SK-N-SH (cell line): ENCODE results near the gene FAM50B. TPM values are rescaled to one million over a fixed set of nuclear protein-coding genes. Genes with fewer than 3 reads are reported as not detected.

Source experiments
- CTCF ChIA-PET: fragments of 300-600, 350-600 bp; formaldehyde crosslinking; extraction: SDS; loops from one replicate; lab custom pipeline; 2021; lab: Yijun Ruan, JAX
- POLR2A ChIA-PET: fragments of 350-600 bp; sonication (Branson Sonifier 250); formaldehyde crosslinking; extraction: SDS; loops from one replicate; lab custom pipeline; 2020; ENCODE audit warnings: antibody characterized with exemption, inconsistent platforms; lab: Yijun Ruan, JAX
- DNase-seq: peaks from one replicate; pipeline ENCODE4 v3.0.0; 2012
- H2AFZ ChIP-seq: fragments of 200-600 bp; sonication (generic); 2 replicates; pipeline ENCODE4 v1.8.1; 2016; ENCODE audit warnings: antibody characterized with exemption, mild to moderate bottlenecking, low read depth
- H3F3A ChIP-seq: fragments of 200-600 bp; sonication (generic); replicated peaks from 2 replicates; pipeline ENCODE3; 2016; ENCODE audit warnings: antibody characterized with exemption, mild to moderate bottlenecking; ENCODE audit not compliant: insufficient read depth
- H3K27ac ChIP-seq, 2 experiments: fragments of 200-500 bp in 1 of 2; fragments of 200-600 bp in 1 of 2; sonication (Bioruptor generic) in 1 of 2; sonication (generic), shearing (Covaris generic) in 1 of 2; 2 replicates each; pipeline versions ENCODE4 v1.5.1 to v1.6.1; 2014 to 2016; ENCODE audit warnings: low read depth in 2 of 2, inconsistent platforms in 1 of 2, low read length in 1 of 2, mild to moderate bottlenecking in 1 of 2, mixed read lengths in 1 of 2
- H3K27me3 ChIP-seq: fragments of 200-600 bp; sonication (generic), shearing (Covaris generic); 2 replicates; pipeline ENCODE4 v1.6.1; 2016; ENCODE audit warnings: mixed run types; ENCODE audit not compliant: insufficient read depth
- H3K36me3 ChIP-seq, 2 experiments: fragments of 200-500 bp in 1 of 2; fragments of 200-600 bp in 1 of 2; sonication (Bioruptor generic) in 1 of 2; sonication (generic) in 1 of 2; replicated peaks in 1 of 2; 2 replicates each; pipeline versions ENCODE3 to v1.5.1; 2014 to 2016; ENCODE audit warnings: low read length in 1 of 2, mild to moderate bottlenecking in 1 of 2; ENCODE audit not compliant: insufficient read depth in 2 of 2, control insufficient read depth in 1 of 2
- H3K4me1 ChIP-seq, 2 experiments: fragments of 200-500 bp in 1 of 2; fragments of 200-600 bp in 1 of 2; sonication (Bioruptor generic) in 1 of 2; sonication (generic), shearing (Covaris generic) in 1 of 2; 2 replicates each; pipeline versions ENCODE4 v1.5.1 to v1.6.1; 2014 to 2016; ENCODE audit warnings: low read depth in 1 of 2, low read length in 1 of 2, mixed run types in 1 of 2; ENCODE audit not compliant: insufficient read depth in 2 of 2, control insufficient read depth in 1 of 2
- H3K4me2 ChIP-seq: fragments of 200-600 bp; sonication (generic), shearing (Covaris generic); 2 replicates; pipeline ENCODE4 v1.6.1; 2017; ENCODE audit warnings: mixed run types
- H3K4me3 ChIP-seq, 2 experiments: fragments of 200-500 bp in 1 of 2; fragments of 200-600 bp in 1 of 2; sonication (Bioruptor generic) in 1 of 2; sonication (generic), shearing (Covaris generic) in 1 of 2; 2 replicates each; pipeline versions ENCODE4 v1.5.1 to v1.8.1; 2014 to 2016; ENCODE audit warnings: low read depth in 2 of 2, inconsistent platforms in 1 of 2, low read length in 1 of 2, mild to moderate bottlenecking in 1 of 2, mixed read lengths in 1 of 2, moderate library complexity in 1 of 2
- H3K79me2 ChIP-seq: fragments of 200-600 bp; sonication (generic); 2 replicates; pipeline ENCODE4 v1.8.1; 2017; ENCODE audit warnings: mild to moderate bottlenecking; ENCODE audit not compliant: insufficient read depth
- H3K9ac ChIP-seq: fragments of 200-600 bp; sonication (generic); 2 replicates; pipeline ENCODE4 v1.6.1; 2017; ENCODE audit warnings: mixed run types
- H3K9me2 ChIP-seq: fragments of 200-600 bp; sonication (generic); 2 replicates; pipeline ENCODE4 v1.6.1; 2017; ENCODE audit warnings: mixed run types
- H3K9me3 ChIP-seq: fragments of 200-600 bp; sonication (generic); 2 replicates; pipeline ENCODE4 v1.6.1; 2017; ENCODE audit warnings: mixed run types, mild to moderate bottlenecking, moderate library complexity
- H4K20me1 ChIP-seq: fragments of 200-600 bp; sonication (generic); 2 replicates; pipeline ENCODE4 v1.6.1; 2017; ENCODE audit warnings: mild to moderate bottlenecking, mixed run types; ENCODE audit not compliant: insufficient read depth
- ELF1 ChIP-seq: IDR thresholded peaks from 2 replicates; pipeline ENCODE4 v1.4.0; 2012
- EP300 ChIP-seq, 2 experiments: IDR thresholded peaks; 2 replicates each; pipeline versions ENCODE4 v1.4.0 to v1.6.1; 2012; ENCODE audit warnings: borderline replicate concordance in 1 of 2, low read depth in 1 of 2, low read length in 1 of 2
- FOSL2 ChIP-seq: IDR thresholded peaks from 2 replicates; pipeline ENCODE4 v1.4.0; 2012; ENCODE audit warnings: low read depth, mild to moderate bottlenecking, moderate library complexity, borderline replicate concordance
- FOXJ3 ChIP-seq: sonication (generic); formaldehyde crosslinking; IDR thresholded peaks from 2 replicates; pipeline ENCODE4 v1.5.1; 2020; ENCODE audit warnings: mild to moderate bottlenecking, missing genetic modification reagents
- FOXM1 ChIP-seq: IDR thresholded peaks from 2 replicates; pipeline ENCODE4 v1.4.0; 2012; ENCODE audit warnings: low read depth, mild to moderate bottlenecking
- GABPA ChIP-seq: IDR thresholded peaks from 2 replicates; pipeline ENCODE4 v1.4.0; 2012; ENCODE audit warnings: low read depth, mild to moderate bottlenecking
- GATA2 ChIP-seq: sonication (generic); formaldehyde crosslinking; IDR thresholded peaks from 2 replicates; pipeline ENCODE4 v1.5.0; 2020; ENCODE audit warnings: mild to moderate bottlenecking, missing genetic modification reagents
- JUND ChIP-seq: IDR thresholded peaks from 2 replicates; pipeline ENCODE4 v1.4.0; 2012
- MAX ChIP-seq: IDR thresholded peaks from 2 replicates; pipeline ENCODE4 v1.4.0; 2012; ENCODE audit warnings: low read depth
- MEF2A ChIP-seq: IDR thresholded peaks from 2 replicates; pipeline ENCODE4 v1.4.0; 2012; ENCODE audit warnings: low read depth, borderline replicate concordance
- MXI1 ChIP-seq: IDR thresholded peaks from 2 replicates; pipeline ENCODE4 v1.6.1; 2012; ENCODE audit warnings: mild to moderate bottlenecking, low read depth, low read length, improper control_type of control experiment
- NFIC ChIP-seq: IDR thresholded peaks from 2 replicates; pipeline ENCODE4 v1.4.0; 2012; ENCODE audit warnings: borderline replicate concordance
- NRF1 ChIP-seq: IDR thresholded peaks from 2 replicates; pipeline ENCODE4 v1.6.1; 2012; ENCODE audit warnings: low read depth, mild to moderate bottlenecking, low read length
- PBX3 ChIP-seq: IDR thresholded peaks from 2 replicates; pipeline ENCODE4; 2012
- POLR2AphosphoS5 ChIP-seq: IDR thresholded peaks from 2 replicates; pipeline ENCODE4 v1.6.1; 2012; ENCODE audit warnings: low read depth, low read length
- RCOR1 ChIP-seq: fragments of 150-350 bp; IDR thresholded peaks from 2 replicates; pipeline ENCODE4 v1.6.1; 2017; ENCODE audit warnings: antibody characterized with exemption, low read length
- REST ChIP-seq: IDR thresholded peaks from 2 replicates; pipeline ENCODE4 v1.6.1; 2012; ENCODE audit warnings: mild to moderate bottlenecking, low read depth, low read length, moderate library complexity
- RFX5 ChIP-seq: IDR thresholded peaks from 2 replicates; pipeline ENCODE4 v1.6.1; 2012; ENCODE audit warnings: mild to moderate bottlenecking, improper control_type of control experiment, low read length
- RXRA ChIP-seq: IDR thresholded peaks from 2 replicates; pipeline ENCODE4 v1.4.0; 2012; ENCODE audit warnings: low read depth, mild to moderate bottlenecking, borderline replicate concordance
- SIN3A ChIP-seq: IDR thresholded peaks from 2 replicates; pipeline ENCODE4 v1.6.1; 2012; ENCODE audit warnings: low read depth, mild to moderate bottlenecking, low read length, moderate library complexity, borderline replicate concordance
- TAF1 ChIP-seq: IDR thresholded peaks from 2 replicates; pipeline ENCODE4 v1.6.1; 2012; ENCODE audit warnings: low read depth, mild to moderate bottlenecking, low read length, moderate library complexity, borderline replicate concordance
- USF1 ChIP-seq: IDR thresholded peaks from 2 replicates; pipeline ENCODE4 v1.4.0; 2012; ENCODE audit warnings: low read depth, borderline replicate concordance
- YY1 ChIP-seq: IDR thresholded peaks from 2 replicates; pipeline ENCODE4 v1.4.0; 2012; ENCODE audit warnings: low read depth, mild to moderate bottlenecking
- WGBS: methylation state at CpG from one replicate; pipeline ENCODE4 v1.1.6; 2017; ENCODE audit warnings: low lambda C conversion rate; 5-methylcytosine and 5-hydroxymethylcytosine counted together
- polyA plus RNA-seq, 3 experiments: library from polyadenylated mRNA; depleted of rRNA; stranded (reverse); fragments of >200 nt; gene quantifications; 2 replicates each; pipeline ENCODE4 v1.2.3, GENCODE V29; 2012

FAM50B gene
- polyA plus RNA-seq, 1 of the 3 experiments (the other 2 are of a cell fraction) = 13.8 TPM

- no peaks in the 10 kb centered on the region for H3K9me3 ChIP-seq
- no peaks in the 10 kb centered on the region for H3K27me3 ChIP-seq
- DNase-seq = no peak
- no peak overlapping the region for H3K4me3 ChIP-seq
- 92% methylated on average over 3 of the region's 3 CpGs for WGBS
- H3K79me2 ChIP-seq = no peaks in the 10 kb centered on the region
- no peak overlapping the region for H3K4me2 ChIP-seq
- no peaks in the 10 kb centered on the region for H4K20me1 ChIP-seq
- POLR2A ChIA-PET = no interaction called here
- no peak overlapping the region for H3K27ac ChIP-seq
- TF ChIP-seq RFX5 (no peak), YY1 (no peak), MAX (no peak), FOSL2 (no peak), NRF1 (no peak), NFIC (no peak), FOXJ3 (CRISPR knock-in tag) (no peak), ELF1 (no peak), GATA2 (CRISPR knock-in tag) (no peak), MEF2A (no peak), GABPA (no peak), USF1 (no peak), JUND (no peak)
- H3F3A ChIP-seq = peaks cover 13% of the 10 kb centered on the region
- H3K4me1 ChIP-seq = peaks cover 10 to 22% of the 10 kb centered on the region in 2 experiments
- H3K9ac ChIP-seq = no peak overlapping the region
- CTCF ChIA-PET = interaction anchor here (1.1 to 2.9 kb wide), 2 partner anchors 9 to 143 kb away, joined by 3 to 11 read pairs; no protein-coding TSS in a partner anchor
- no peaks in the 10 kb centered on the region for H3K36me3 ChIP-seq
- H2AFZ ChIP-seq = no peak overlapping the region
- no peaks in the 10 kb centered on the region for H3K9me2 ChIP-seq
Observed at GRCh38 chr6:3847521-3847920, 1.7 kb upstream of the FAM50B start.

- peak overlapping the region in 1 of 2 experiments; percentile 54; a peak in 1 of 4 replicates for H3K4me3 ChIP-seq
- no peak overlapping the region for H3K27ac ChIP-seq
- peaks cover 5% of the 10 kb centered on the region for H3F3A ChIP-seq
- H3K36me3 ChIP-seq = no peaks in the 10 kb centered on the region
- H3K79me2 ChIP-seq = no peaks in the 10 kb centered on the region
- peak overlapping the region; percentile 77; the same call in 1 of the 2 replicates for H2AFZ ChIP-seq
- H3K27me3 ChIP-seq = no peaks in the 10 kb centered on the region
- WGBS = 89% methylated on average over 9 of the region's 9 CpGs
- no peak overlapping the region for H3K9ac ChIP-seq
- no peak for DNase-seq
- ChIA-PET CTCF (interaction anchor here (0.6 to 3.2 kb wide), 56 partner anchors 8 to 1085 kb away, joined by 3 to 31 read pairs (median 5); a partner anchor contains a TSS), POLR2A (interaction anchor here (1.1 kb wide), 1 partner anchor 287 kb away, joined by 4 read pairs; the partner anchor contains the start of gene ECI2)
- peak overlapping the region; percentile 33; the same call in 1 of the 2 replicates for H3K4me2 ChIP-seq
- no peaks in the 10 kb centered on the region for H4K20me1 ChIP-seq
- H3K9me2 ChIP-seq = no peaks in the 10 kb centered on the region
- peaks cover 10 to 13% of the 10 kb centered on the region in 2 experiments; a peak in 3 of 4 replicates for H3K4me1 ChIP-seq
- no peaks in the 10 kb centered on the region for H3K9me3 ChIP-seq
- TF ChIP-seq NFIC = no peak
- TF ChIP-seq SIN3A = no peak
- TF ChIP-seq MXI1 = no peak
- TF ChIP-seq RFX5 = no peak
- no peak for TF ChIP-seq TAF1
- no peak for TF ChIP-seq RXRA
- TF ChIP-seq FOSL2 = no peak
- TF ChIP-seq ELF1 = no peak
- no peak for TF ChIP-seq MEF2A
- TF ChIP-seq PBX3 = no peak
- no peak for TF ChIP-seq REST
- TF ChIP-seq RCOR1 = no peak
- no peak for TF ChIP-seq FOXM1
- TF ChIP-seq POLR2AphosphoS5 = no peak
- no peak for TF ChIP-seq GABPA
- no peak for TF ChIP-seq EP300 (IDR thresholded peaks at IDR 0.05; ENCODE audit: borderline replicate concordance in 1 of 2, low read depth in 1 of 2, low read length in 1 of 2)
Observed at GRCh38 chr6:3848380-3848779, 793 bp upstream of the FAM50B start.
